HEK293 (cell line): ENCODE results near the gene DCX.

Experiments
- CTCF ChIA-PET: fragments of 350-600 bp; formaldehyde crosslinking; extraction: SDS; loops from one replicate; lab custom pipeline; 2021; ENCODE audit warnings: antibody characterized with exemption; lab: Yijun Ruan, JAX
- POLR2A ChIA-PET: fragments of 300-600 bp; formaldehyde crosslinking; extraction: SDS; loops from one replicate; lab custom pipeline; 2020; ENCODE audit warnings: antibody characterized with exemption, inconsistent platforms; lab: Yijun Ruan, JAX
- H3K27ac ChIP-seq: fragments of 200-500 bp; sonication (Bioruptor generic); 2 replicates; pipeline ENCODE4 v1.5.1; 2014; ENCODE audit warnings: low read depth, low read length, control low read depth, inconsistent platforms; ENCODE audit errors: extremely low read depth
- H3K36me3 ChIP-seq, 2 experiments: fragments of 200-500 bp in 1 of 2; sonication (Bioruptor generic) in 1 of 2; 1 replicate in 1 of 2; 2 replicates in 1 of 2; pipeline ENCODE4 v1.5.1; 2014 to 2017; ENCODE audit warnings: inconsistent platforms in 2 of 2, low read length in 2 of 2; ENCODE audit not compliant: control insufficient read depth in 2 of 2, insufficient read depth in 1 of 2
- H3K4me1 ChIP-seq: fragments of 200-500 bp; sonication (Bioruptor generic); 2 replicates; pipeline ENCODE4 v1.5.1; 2014; ENCODE audit warnings: mild to moderate bottlenecking, low read length, inconsistent platforms; ENCODE audit not compliant: control insufficient read depth, insufficient read depth
- H3K4me3 ChIP-seq: 2 replicates; pipeline ENCODE4 v1.5.1; 2011; ENCODE audit warnings: low read depth, mild to moderate bottlenecking, control low read depth, low read length, moderate library complexity
- H3K9me3 ChIP-seq: fragments of 200-500 bp; sonication (Bioruptor generic); 2 replicates; pipeline ENCODE4 v1.5.1; 2014; ENCODE audit warnings: low read depth, low read length, inconsistent platforms; ENCODE audit not compliant: control insufficient read depth, insufficient read depth
- AEBP2 ChIP-seq: fragments of 450-650 bp; formaldehyde crosslinking; IDR thresholded peaks from 2 replicates; pipeline ENCODE4 v1.5.1; 2016; ENCODE audit warnings: missing biosample characterization, missing genetic modification characterization, borderline replicate concordance
- KLF16 ChIP-seq: fragments of 450-650 bp; formaldehyde crosslinking; IDR thresholded peaks from 2 replicates; pipeline ENCODE4 v1.5.1; 2017; ENCODE audit warnings: missing biosample characterization, missing genetic modification characterization
- SALL2 ChIP-seq: fragments of 450-650 bp; formaldehyde crosslinking; IDR thresholded peaks from 2 replicates; pipeline ENCODE4 v1.5.0; 2017; ENCODE audit warnings: missing biosample characterization, mild to moderate bottlenecking, missing genetic modification characterization, borderline replicate concordance
- SP7 ChIP-seq: fragments of 450-650 bp; formaldehyde crosslinking; IDR thresholded peaks from 2 replicates; pipeline ENCODE4 v1.5.1; 2016; ENCODE audit warnings: missing biosample characterization, missing genetic modification characterization
- TCF7L2 ChIP-seq: IDR thresholded peaks from 2 replicates; pipeline ENCODE4 v1.6.1; 2011; ENCODE audit warnings: low read depth, mild to moderate bottlenecking, inconsistent platforms, low read length, moderate library complexity, borderline replicate concordance
- TRIM28 ChIP-seq: IDR thresholded peaks from 2 replicates; pipeline ENCODE4 v1.6.1; 2011; ENCODE audit warnings: low read length, control low read depth, borderline replicate concordance
- ZBTB11 ChIP-seq: fragments of 450-650 bp; formaldehyde crosslinking; conservative IDR thresholded peaks from 2 replicates; pipeline ENCODE4 v1.5.1; 2016; ENCODE audit warnings: low read depth, missing biosample characterization, missing genetic modification characterization
- ZBTB17 ChIP-seq: fragments of 450-650 bp; formaldehyde crosslinking; IDR thresholded peaks from 2 replicates; pipeline ENCODE4 v1.5.1; 2016; ENCODE audit warnings: missing biosample characterization, missing genetic modification characterization
- ZNF184 ChIP-seq: fragments of 450-650 bp; IDR thresholded peaks from 2 replicates; pipeline ENCODE4 v1.5.1; 2018; ENCODE audit warnings: missing biosample characterization, mild to moderate bottlenecking, missing genetic modification characterization
- ZNF19 ChIP-seq: fragments of 450-650 bp; formaldehyde crosslinking; IDR thresholded peaks from 2 replicates; pipeline ENCODE4; 2016; ENCODE audit warnings: missing biosample characterization, missing genetic modification characterization, low read depth
- ZNF248 ChIP-seq: fragments of 450-650 bp; formaldehyde crosslinking; IDR thresholded peaks from 2 replicates; pipeline ENCODE4 v1.5.1; 2017; ENCODE audit warnings: missing biosample characterization, missing genetic modification characterization
- ZNF311 ChIP-seq: fragments of 450-650 bp; formaldehyde crosslinking; IDR thresholded peaks from 2 replicates; pipeline ENCODE4 v1.5.1; 2017; ENCODE audit warnings: missing biosample characterization, missing genetic modification characterization, borderline replicate concordance
- ZNF394 ChIP-seq: fragments of 450-650 bp; formaldehyde crosslinking; IDR thresholded peaks from 2 replicates; pipeline ENCODE4 v1.5.1; 2016; ENCODE audit warnings: missing biosample characterization, missing genetic modification characterization, mild to moderate bottlenecking, moderate library complexity, borderline replicate concordance
- ZNF558 ChIP-seq: fragments of 450-650 bp; formaldehyde crosslinking; IDR thresholded peaks from 2 replicates; pipeline ENCODE4 v1.5.1; 2016; ENCODE audit warnings: missing biosample characterization, missing genetic modification characterization
- ZNF670 ChIP-seq: fragments of 450-650 bp; formaldehyde crosslinking; IDR thresholded peaks from 2 replicates; pipeline ENCODE4 v1.5.1; 2016; ENCODE audit warnings: missing biosample characterization, missing genetic modification characterization, low read depth
- ZNF76 ChIP-seq: fragments of 450-650 bp; formaldehyde crosslinking; IDR thresholded peaks from 2 replicates; pipeline ENCODE4; 2016; ENCODE audit warnings: low read depth, missing biosample characterization, missing genetic modification characterization, borderline replicate concordance
- ZSCAN4 ChIP-seq: fragments of 450-650 bp; formaldehyde crosslinking; IDR thresholded peaks from 2 replicates; pipeline ENCODE4 v1.5.1; 2017; ENCODE audit warnings: missing biosample characterization, missing genetic modification characterization
- TF ChIP-seq, protein P1 (sequence below): fragments of 450-650 bp; formaldehyde crosslinking; IDR thresholded peaks from 2 replicates; pipeline ENCODE4 v1.5.1; 2016; ENCODE audit warnings: missing biosample characterization, missing genetic modification characterization
- TF ChIP-seq, protein P2 (sequence below): fragments of 450-650 bp; formaldehyde crosslinking; IDR thresholded peaks from 2 replicates; pipeline ENCODE4 v1.5.1; 2016; ENCODE audit warnings: missing biosample characterization, missing genetic modification characterization
- TF ChIP-seq, protein P3 (sequence below): fragments of 450-650 bp; formaldehyde crosslinking; optimal IDR thresholded peaks from 2 replicates; pipeline ENCODE3; 2016; ENCODE audit warnings: missing biosample characterization, mild to moderate bottlenecking, missing genetic modification characterization
- TF ChIP-seq, protein P4 (sequence below): fragments of 450-650 bp; formaldehyde crosslinking; IDR thresholded peaks from 2 replicates; pipeline ENCODE4 v1.5.1; 2016; ENCODE audit warnings: missing biosample characterization, missing genetic modification characterization, low read depth

DCX gene

DNA sequence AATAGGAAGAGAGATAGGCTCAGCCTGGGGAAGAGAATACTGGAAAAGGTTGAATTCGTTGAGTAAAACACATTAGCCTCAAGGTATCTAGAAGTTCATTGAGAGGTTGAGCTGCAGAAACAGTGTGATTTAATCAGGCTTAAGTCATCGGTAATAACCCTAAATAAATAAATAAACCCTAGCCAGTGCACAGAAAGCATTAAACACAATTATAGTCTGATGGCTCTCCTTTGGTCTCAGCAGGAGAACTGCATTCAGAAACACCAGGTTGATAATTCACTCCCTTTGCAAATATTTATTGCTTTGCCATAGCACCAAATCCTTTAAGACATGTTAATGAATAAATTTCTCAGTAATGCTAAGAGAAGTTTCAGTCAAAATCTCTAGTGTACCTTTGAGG lies 9.6 kb downstream of the DCX start:
- no peaks in the 10 kb centered on the region for H3K9me3 ChIP-seq
- ChIA-PET POLR2A (no interaction called here), CTCF (no interaction called here)
- no peaks in the 10 kb centered on the region for H3K36me3 ChIP-seq
- TF ChIP-seq TCF7L2 (peak; percentile 99), ZSCAN4 (no peak), TRIM28 (peak; percentile 87)
- H3K4me3 ChIP-seq = no peak overlapping the region
- H3K4me1 ChIP-seq = no peaks in the 10 kb centered on the region
- no peak overlapping the region for H3K27ac ChIP-seq

DNA sequence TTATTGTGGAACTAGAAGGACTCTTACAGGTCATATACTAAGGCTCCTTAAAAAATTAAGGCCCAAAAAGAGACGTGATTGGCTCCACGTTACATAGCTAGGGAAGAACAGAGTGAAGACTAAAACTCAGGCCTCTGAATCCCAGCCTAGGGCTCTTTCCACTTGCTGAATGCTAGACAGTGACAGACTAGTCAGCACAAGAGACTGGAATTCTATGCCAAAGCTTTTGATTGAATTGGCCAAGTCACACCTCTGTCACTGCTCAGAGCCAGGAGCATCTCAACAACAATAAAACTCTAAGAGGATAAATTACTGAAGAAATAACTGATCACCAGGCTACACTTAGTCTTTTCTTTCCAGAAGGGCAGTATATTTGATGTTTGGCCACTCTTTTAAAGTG lies 16.8 kb downstream of the DCX start:
- ChIA-PET POLR2A (no interaction called here), CTCF (no interaction called here)
- H3K4me1 ChIP-seq = no peaks in the 10 kb centered on the region
- H3K4me3 ChIP-seq = no peak overlapping the region
- no peak overlapping the region for H3K27ac ChIP-seq
- no peaks in the 10 kb centered on the region for H3K36me3 ChIP-seq
- no peaks in the 10 kb centered on the region for H3K9me3 ChIP-seq
- TF ChIP-seq SALL2 (tag by site-specific recombination) (no peak), ZNF670 (tag by site-specific recombination) (no peak), ZBTB17 (no peak), ZNF76 (tag by site-specific recombination) (no peak), AEBP2 (tag by site-specific recombination) (no peak), ZNF19 (tag by site-specific recombination) (no peak), ZBTB11 (tag by site-specific recombination) (no peak), SP7 (no peak), KLF16 (no peak), ZNF311 (tag by site-specific recombination) (no peak), ZNF184 (tag by site-specific recombination) (no peak), ZNF248 (tag by site-specific recombination) (no peak), ZNF394 (tag by site-specific recombination) (no peak), ZNF558 (no peak)
- TF ChIP-seq, protein P1, sequence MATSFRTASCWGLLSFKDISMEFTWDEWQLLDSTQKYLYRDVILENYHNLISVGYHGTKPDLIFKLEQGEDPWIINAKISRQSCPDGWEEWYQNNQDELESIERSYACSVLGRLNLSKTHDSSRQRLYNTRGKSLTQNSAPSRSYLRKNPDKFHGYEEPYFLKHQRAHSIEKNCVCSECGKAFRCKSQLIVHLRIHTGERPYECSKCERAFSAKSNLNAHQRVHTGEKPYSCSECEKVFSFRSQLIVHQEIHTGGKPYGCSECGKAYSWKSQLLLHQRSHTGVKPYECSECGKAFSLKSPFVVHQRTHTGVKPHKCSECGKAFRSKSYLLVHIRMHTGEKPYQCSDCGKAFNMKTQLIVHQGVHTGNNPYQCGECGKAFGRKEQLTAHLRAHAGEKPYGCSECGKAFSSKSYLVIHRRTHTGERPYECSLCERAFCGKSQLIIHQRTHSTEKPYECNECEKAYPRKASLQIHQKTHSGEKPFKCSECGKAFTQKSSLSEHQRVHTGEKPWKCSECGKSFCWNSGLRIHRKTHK (tag by site-specific recombination) = no peak
- TF ChIP-seq, protein P2, sequence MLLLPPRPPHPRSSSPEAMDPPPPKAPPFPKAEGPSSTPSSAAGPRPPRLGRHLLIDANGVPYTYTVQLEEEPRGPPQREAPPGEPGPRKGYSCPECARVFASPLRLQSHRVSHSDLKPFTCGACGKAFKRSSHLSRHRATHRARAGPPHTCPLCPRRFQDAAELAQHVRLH (tag by site-specific recombination) = no peak
- TF ChIP-seq, protein P3, sequence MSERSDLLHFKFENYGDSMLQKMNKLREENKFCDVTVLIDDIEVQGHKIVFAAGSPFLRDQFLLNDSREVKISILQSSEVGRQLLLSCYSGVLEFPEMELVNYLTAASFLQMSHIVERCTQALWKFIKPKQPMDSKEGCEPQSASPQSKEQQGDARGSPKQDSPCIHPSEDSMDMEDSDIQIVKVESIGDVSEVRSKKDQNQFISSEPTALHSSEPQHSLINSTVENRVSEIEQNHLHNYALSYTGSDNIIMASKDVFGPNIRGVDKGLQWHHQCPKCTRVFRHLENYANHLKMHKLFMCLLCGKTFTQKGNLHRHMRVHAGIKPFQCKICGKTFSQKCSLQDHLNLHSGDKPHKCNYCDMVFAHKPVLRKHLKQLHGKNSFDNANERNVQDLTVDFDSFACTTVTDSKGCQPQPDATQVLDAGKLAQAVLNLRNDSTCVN (tag by site-specific recombination) = no peak
- TF ChIP-seq, protein P4, sequence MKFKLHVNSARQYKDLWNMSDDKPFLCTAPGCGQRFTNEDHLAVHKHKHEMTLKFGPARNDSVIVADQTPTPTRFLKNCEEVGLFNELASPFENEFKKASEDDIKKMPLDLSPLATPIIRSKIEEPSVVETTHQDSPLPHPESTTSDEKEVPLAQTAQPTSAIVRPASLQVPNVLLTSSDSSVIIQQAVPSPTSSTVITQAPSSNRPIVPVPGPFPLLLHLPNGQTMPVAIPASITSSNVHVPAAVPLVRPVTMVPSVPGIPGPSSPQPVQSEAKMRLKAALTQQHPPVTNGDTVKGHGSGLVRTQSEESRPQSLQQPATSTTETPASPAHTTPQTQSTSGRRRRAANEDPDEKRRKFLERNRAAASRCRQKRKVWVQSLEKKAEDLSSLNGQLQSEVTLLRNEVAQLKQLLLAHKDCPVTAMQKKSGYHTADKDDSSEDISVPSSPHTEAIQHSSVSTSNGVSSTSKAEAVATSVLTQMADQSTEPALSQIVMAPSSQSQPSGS = no peak
